Activated B cell treated with CpG ODN at 0.5 μM for 24 hours (primary cell): ENCODE data around the gene EPN2. TPM values are rescaled to one million over a fixed set of nuclear protein-coding genes. Genes with fewer than 3 reads are reported as not detected.
A peak's percentile ranks its signal among the peaks of the same experiment; 100 is the strongest.

Experiments
- ATAC-seq: fragments of 200-7000 bp; cut with Tn5 transposase; one replicate; pipeline ENCODE4 v1.10.0; 2021; ENCODE audit warnings: low read depth, mild to moderate bottlenecking, moderate library complexity
- CTCF ChIA-PET: fragments of 350-600 bp; sonication (Branson Sonifier 250); formaldehyde crosslinking; loops from one replicate; lab custom pipeline; 2021; ENCODE audit warnings: antibody characterized with exemption; lab: Charles Lee
- POLR2A ChIA-PET: fragments of 350-600 bp; sonication (Branson Sonifier 250); formaldehyde crosslinking; loops from one replicate; lab custom pipeline; 2021; ENCODE audit warnings: antibody characterized with exemption; lab: Charles Lee
- DNase-seq: peaks from one replicate; pipeline ENCODE4 v3.0.0; 2022
- H3K27ac Mint-ChIP-seq: one replicate; pipeline ENCODE4 v1.8.0; 2020; ENCODE audit warnings: mixed read lengths
- H3K27me3 Mint-ChIP-seq: one replicate; pipeline ENCODE4 v1.8.0; 2021; ENCODE audit warnings: mixed read lengths
- H3K36me3 Mint-ChIP-seq: one replicate; pipeline ENCODE4 v1.8.0; 2021; ENCODE audit warnings: low read depth, mixed read lengths
- H3K4me1 Mint-ChIP-seq: one replicate; pipeline ENCODE4 v1.8.0; 2021; ENCODE audit warnings: mixed read lengths
- H3K4me3 Mint-ChIP-seq: one replicate; pipeline ENCODE4 v1.8.0; 2020; ENCODE audit warnings: mild to moderate bottlenecking, mixed read lengths
- H3K9me3 Mint-ChIP-seq: one replicate; pipeline ENCODE4 v1.8.0; 2020; ENCODE audit warnings: mixed read lengths
- CTCF ChIP-seq: fragments of 200-600 bp; IDR thresholded peaks from one replicate; pipeline ENCODE4 v1.8.0; 2022; ENCODE audit warnings: antibody characterized with exemption, mild to moderate bottlenecking
- intact Hi-C: fragments of 100-400 bp; cut with micrococcal nuclease; formaldehyde crosslinking; loops from one replicate; pipeline ENCODE4 v1.15.1; 2024
- total RNA-seq: library from RNA; stranded (reverse); gene quantifications from 2 replicates; pipeline ENCODE4 v1.2.3, GENCODE V29; 2022

The EPN2 gene
- total RNA-seq, 1 donor from 2014 or later: 16.6 TPM

GRCh38 chr17:19338031-19338990, 101.1 kb downstream of the EPN2 start:
- ATAC-seq (peak; percentile 99), DNase-seq (peak; percentile 65)
- TF ChIP-seq CTCF: peak; percentile 28
- no peaks in the 10 kb centered on the region for H3K27me3 Mint-ChIP-seq
- ChIA-PET POLR2A (no interaction called here), CTCF (interaction anchor here (0.6 to 2.5 kb wide), 21 partner anchors 8 to 428 kb away, joined by 3 to 15 read pairs (median 3); partner anchors contain the start of gene MAPK7)
- intact Hi-C loops: loop anchor here (1.0 to 10.0 kb wide), 4 partner anchors 21 to 109 kb away; no protein-coding TSS in a partner anchor
- H3K4me3 Mint-ChIP-seq: no peak overlapping the region
- H3K27ac Mint-ChIP-seq: no peak overlapping the region
- H3K36me3 Mint-ChIP-seq: no peaks in the 10 kb centered on the region
- H3K4me1 Mint-ChIP-seq: no peaks in the 10 kb centered on the region
- H3K9me3 Mint-ChIP-seq: no peaks in the 10 kb centered on the region

GRCh38 chr17:19339341-19339815, 102.2 kb downstream of the EPN2 start:
- TF ChIP-seq CTCF: no peak
- ATAC-seq: no peak
- ChIA-PET CTCF (interaction anchor here (1.1 to 2.5 kb wide), 5 partner anchors 11 to 108 kb away, joined by 3 to 15 read pairs (median 11); no protein-coding TSS in a partner anchor), POLR2A (no interaction called here)
- Mint-ChIP-seq H3K27ac (no peak overlapping the region), H3K4me3 (no peak overlapping the region), H3K27me3 (no peaks in the 10 kb centered on the region), H3K9me3 (no peaks in the 10 kb centered on the region), H3K36me3 (no peaks in the 10 kb centered on the region), H3K4me1 (no peaks in the 10 kb centered on the region)
- DNase-seq: no peak
- intact Hi-C loops: loop anchor here (5.0 to 10.0 kb wide), 2 partner anchors 37 to 55 kb away; no protein-coding TSS in a partner anchor

- Mint-ChIP-seq H3K36me3 (no peaks in the 10 kb centered on the region), H3K27ac (no peak overlapping the region), H3K4me1 (no peaks in the 10 kb centered on the region), H3K9me3 (no peaks in the 10 kb centered on the region), H3K4me3 (no peak overlapping the region), H3K27me3 (no peaks in the 10 kb centered on the region)
- DNase-seq: no peak
- CTCF ChIA-PET: no interaction called here
- no peak for ATAC-seq
- no peak for TF ChIP-seq CTCF
- POLR2A ChIA-PET: no interaction called here
- intact Hi-C loops: no loop called here
Observed at GRCh38 chr17:19341211-19341631, 104.1 kb downstream of the EPN2 start.

GRCh38 chr17:19341641-19342610, 104.8 kb downstream of the EPN2 start:
- Mint-ChIP-seq H3K4me3 (no peak overlapping the region), H3K27me3 (peaks cover 2% of the 10 kb centered on the region), H3K9me3 (no peaks in the 10 kb centered on the region), H3K4me1 (peaks cover 5% of the 10 kb centered on the region), H3K36me3 (no peaks in the 10 kb centered on the region), H3K27ac (no peak overlapping the region)
- ChIA-PET POLR2A (no interaction called here), CTCF (no interaction called here)
- intact Hi-C loops: no loop called here
- no peak for ATAC-seq
- DNase-seq: no peak
- no peak for TF ChIP-seq CTCF
